ENCODE data around the gene FSHR. TPM values are rescaled to one million over a fixed set of nuclear protein-coding genes. Genes with fewer than 3 reads are reported as not detected.

Gene FSHR
- total and polyA plus RNA-seq, 7 experiments from 2014 or later: not detected

DNA sequence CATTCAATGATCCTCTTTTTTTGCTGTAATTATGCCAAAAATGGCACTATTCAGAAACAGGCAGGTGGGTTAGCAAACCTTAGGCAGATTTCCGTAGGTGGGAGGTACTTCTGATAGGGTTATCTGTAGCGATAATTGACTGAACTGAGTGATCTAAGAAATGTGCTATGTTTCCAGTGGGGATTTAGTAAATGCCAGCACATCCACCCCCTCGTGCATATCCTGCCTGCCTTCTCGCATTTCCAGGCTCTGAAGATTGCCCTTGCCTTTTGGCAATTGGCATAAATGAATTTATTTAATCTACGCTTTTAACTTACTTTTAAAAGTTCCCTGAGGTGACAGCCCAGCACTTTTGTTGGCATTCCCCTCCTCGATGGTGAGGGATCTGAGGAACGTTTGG is 576 bp upstream of the FSHR start:
- peaks cover 0 to 15% (median 2%) of the 10 kb centered on the region in 11 donors for H3K9me3 Mint-ChIP-seq
- no peaks in the 10 kb centered on the region for H3K36me3 Mint-ChIP-seq
- CTCF ChIA-PET: no interaction called here
- POLR2A ChIA-PET: no interaction called here
- H3K27ac ChIP-seq (ENCODE audit: low read depth, low read length): no peak overlapping the region
- H3K4me3 Mint-ChIP-seq: no peak overlapping the region
- H3K27me3 ChIP-seq (ENCODE audit: control insufficient read depth in 2 of 2, insufficient read depth in 2 of 2, low read length in 2 of 2): no peaks in the 10 kb centered on the region
- H3K4me1 ChIP-seq (ENCODE audit: control insufficient read depth in 2 of 2, insufficient read depth in 2 of 2, low read length in 2 of 2): no peaks in the 10 kb centered on the region
- no peak for ATAC-seq
- H3K9me3 ChIP-seq (ENCODE audit: control insufficient read depth in 2 of 3, low read length in 3 of 3): no peaks in the 10 kb centered on the region
- H3K27me3 Mint-ChIP-seq: peaks cover 0 to 4% (median 0%) of the 10 kb centered on the region in 5 donors
- no peak overlapping the region for H3K27ac Mint-ChIP-seq
- no peaks in the 10 kb centered on the region for H3K4me1 Mint-ChIP-seq
- no peaks in the 10 kb centered on the region for H3K36me3 ChIP-seq (ENCODE audit: control insufficient read depth in 2 of 3, insufficient read depth in 3 of 3, low read length in 3 of 3)
- intact Hi-C loops (cut with micrococcal nuclease): no loop called here
- DNase-seq: no peak
- H3K4me3 ChIP-seq (ENCODE audit: low read length): no peak overlapping the region

DNA sequence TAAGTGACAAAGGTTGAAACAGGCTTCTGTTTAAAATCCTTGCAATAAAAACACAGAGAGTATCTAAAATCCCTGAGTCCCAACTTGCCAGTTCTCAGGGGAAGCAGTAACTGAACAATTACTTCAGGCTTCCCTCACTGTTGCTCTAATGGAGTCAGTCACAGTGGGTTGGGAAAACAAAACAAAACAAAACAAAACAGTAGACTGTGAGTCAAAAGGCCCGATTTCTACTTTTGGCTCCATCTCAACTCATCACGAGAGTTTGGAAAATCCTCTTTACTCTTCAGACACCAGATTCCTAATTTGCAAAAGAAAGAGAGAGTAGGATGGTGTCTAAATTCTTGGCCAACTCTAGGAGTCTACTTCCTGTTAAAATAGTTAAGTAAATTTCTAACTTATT is 1.1 kb downstream of the FSHR start:
- H3K9me3 Mint-ChIP-seq: peaks cover 0 to 20% (median 4%) of the 10 kb centered on the region in 11 donors
- no peaks in the 10 kb centered on the region for H3K9me3 ChIP-seq (ENCODE audit: control insufficient read depth in 2 of 3, low read length in 3 of 3)
- ChIA-PET POLR2A (no interaction called here), CTCF (no interaction called here)
- no peaks in the 10 kb centered on the region for H3K36me3 Mint-ChIP-seq
- no peak for ATAC-seq
- H3K4me3 Mint-ChIP-seq: no peak overlapping the region
- no peaks in the 10 kb centered on the region for H3K4me1 Mint-ChIP-seq
- H3K36me3 ChIP-seq (ENCODE audit: control insufficient read depth in 2 of 3, insufficient read depth in 3 of 3, low read length in 3 of 3): no peaks in the 10 kb centered on the region
- H3K27ac Mint-ChIP-seq: no peak overlapping the region
- H3K4me3 ChIP-seq (ENCODE audit: low read length): no peak overlapping the region
- intact Hi-C loops (cut with micrococcal nuclease): no loop called here
- no peak overlapping the region for H3K27ac ChIP-seq (ENCODE audit: low read depth, low read length)
- DNase-seq: no peak
- H3K27me3 Mint-ChIP-seq: no peaks in the 10 kb centered on the region
- H3K4me1 ChIP-seq (ENCODE audit: control insufficient read depth in 2 of 2, insufficient read depth in 2 of 2, low read length in 2 of 2): no peaks in the 10 kb centered on the region
- H3K27me3 ChIP-seq (ENCODE audit: control insufficient read depth in 2 of 2, insufficient read depth in 2 of 2, low read length in 2 of 2): no peaks in the 10 kb centered on the region

DNA sequence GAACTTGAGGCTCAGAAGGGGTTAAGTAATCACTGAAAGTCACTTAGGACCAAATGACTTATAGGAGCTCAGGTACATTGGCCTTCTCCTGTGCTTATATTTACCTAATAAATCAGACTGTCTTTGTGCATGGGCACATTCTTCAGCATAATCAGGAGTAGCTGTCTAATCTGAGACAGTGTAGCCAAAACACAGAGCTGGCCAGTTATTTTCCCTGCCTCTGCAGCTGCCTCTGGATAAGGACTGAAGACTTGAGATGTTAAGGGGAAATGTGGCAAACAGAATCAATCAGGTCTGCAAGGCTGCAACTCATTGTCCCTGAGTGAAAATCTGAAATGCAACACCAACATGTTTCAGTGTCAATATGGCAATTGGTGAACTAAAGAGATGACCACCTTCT is 1.5 kb downstream of the FSHR start:
- intact Hi-C loops (cut with micrococcal nuclease): no loop called here
- POLR2A ChIA-PET: no interaction called here
- H3K4me3 Mint-ChIP-seq: no peak overlapping the region
- ATAC-seq (no peak), DNase-seq (no peak)
- Histone ChIP-seq H3K4me1 (ENCODE audit: control insufficient read depth in 2 of 2, insufficient read depth in 2 of 2, low read length in 2 of 2) (no peaks in the 10 kb centered on the region), H3K4me3 (ENCODE audit: low read length) (no peak overlapping the region), H3K9me3 (ENCODE audit: control insufficient read depth in 2 of 3, low read length in 3 of 3) (no peaks in the 10 kb centered on the region), H3K36me3 (ENCODE audit: control insufficient read depth in 2 of 3, insufficient read depth in 3 of 3, low read length in 3 of 3) (no peaks in the 10 kb centered on the region), H3K27me3 (ENCODE audit: control insufficient read depth in 2 of 2, insufficient read depth in 2 of 2, low read length in 2 of 2) (no peaks in the 10 kb centered on the region), H3K27ac (ENCODE audit: low read depth, low read length) (no peak overlapping the region)
- CTCF ChIA-PET: no interaction called here
- peaks cover 0 to 22% (median 5%) of the 10 kb centered on the region in 11 donors for H3K9me3 Mint-ChIP-seq
- H3K27ac Mint-ChIP-seq: no peak overlapping the region
- no peaks in the 10 kb centered on the region for H3K36me3 Mint-ChIP-seq
- H3K4me1 Mint-ChIP-seq: no peaks in the 10 kb centered on the region
- no peaks in the 10 kb centered on the region for H3K27me3 Mint-ChIP-seq

DNA sequence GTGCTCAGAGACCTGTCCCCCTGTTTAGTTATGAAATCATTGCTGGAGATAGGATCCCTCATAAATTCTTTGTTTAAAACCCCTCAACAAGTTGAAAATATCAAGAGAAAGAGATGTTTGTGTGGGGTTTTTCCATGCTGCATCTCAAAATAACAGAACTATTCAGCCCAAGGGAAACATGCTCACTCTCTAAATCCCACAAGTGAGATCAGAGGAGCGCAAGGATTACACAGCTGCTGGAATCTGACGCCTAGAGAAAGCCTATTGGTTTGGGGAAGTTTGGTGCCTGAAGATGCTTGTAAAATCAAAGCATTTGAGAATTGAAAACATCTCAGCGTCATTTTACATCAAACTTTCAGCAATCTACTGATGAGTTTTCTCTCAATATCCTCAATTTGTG is 7.9 kb downstream of the FSHR start:
- intact Hi-C loops (cut with micrococcal nuclease): no loop called here
- no peaks in the 10 kb centered on the region for H3K36me3 ChIP-seq (ENCODE audit: control insufficient read depth in 2 of 3, insufficient read depth in 3 of 3, low read length in 3 of 3)
- no peak overlapping the region for H3K27ac ChIP-seq (ENCODE audit: low read depth, low read length)
- no peaks in the 10 kb centered on the region for H3K27me3 ChIP-seq (ENCODE audit: control insufficient read depth in 2 of 2, insufficient read depth in 2 of 2, low read length in 2 of 2)
- H3K4me1 Mint-ChIP-seq: no peaks in the 10 kb centered on the region
- no peaks in the 10 kb centered on the region for H3K27me3 Mint-ChIP-seq
- CTCF ChIA-PET: no interaction called here
- no peak overlapping the region for H3K4me3 Mint-ChIP-seq
- POLR2A ChIA-PET: no interaction called here
- H3K9me3 ChIP-seq (ENCODE audit: control insufficient read depth in 2 of 3, low read length in 3 of 3): no peaks in the 10 kb centered on the region
- DNase-seq (no peak), ATAC-seq (no peak)
- no peak overlapping the region for H3K27ac Mint-ChIP-seq
- H3K4me1 ChIP-seq (ENCODE audit: control insufficient read depth in 2 of 2, insufficient read depth in 2 of 2, low read length in 2 of 2): no peaks in the 10 kb centered on the region
- no peak overlapping the region for H3K4me3 ChIP-seq (ENCODE audit: low read length)
- H3K9me3 Mint-ChIP-seq: peaks cover 0 to 12% (median 0%) of the 10 kb centered on the region in 11 donors
- no peaks in the 10 kb centered on the region for H3K36me3 Mint-ChIP-seq

DNA sequence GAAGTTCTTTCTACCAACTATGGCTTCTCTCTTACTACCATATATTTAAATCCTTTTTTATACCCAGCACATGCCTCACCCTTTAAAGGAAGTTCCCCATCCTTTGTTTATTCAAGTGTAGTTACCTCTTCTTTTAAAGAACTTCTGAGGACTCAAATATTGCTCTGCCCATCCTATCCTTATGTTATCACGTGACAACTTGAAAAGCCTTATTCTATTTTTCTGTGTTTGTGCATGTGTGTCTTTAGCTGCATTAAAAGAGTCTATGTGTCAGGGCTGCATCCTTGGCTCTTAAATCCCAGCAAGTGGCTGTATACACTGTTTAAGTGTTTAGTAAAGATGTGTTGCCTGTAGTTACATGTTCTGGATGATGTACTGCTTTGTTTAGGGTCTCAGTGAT is 22.5 kb downstream of the FSHR start:
- H3K4me3 Mint-ChIP-seq: no peak overlapping the region
- no peaks in the 10 kb centered on the region for H3K4me1 Mint-ChIP-seq
- ChIA-PET CTCF (no interaction called here), POLR2A (no interaction called here)
- intact Hi-C loops (cut with micrococcal nuclease): no loop called here
- ATAC-seq (no peak), DNase-seq (no peak)
- H3K27ac Mint-ChIP-seq: no peak overlapping the region
- Histone ChIP-seq H3K27me3 (ENCODE audit: control insufficient read depth in 2 of 2, insufficient read depth in 2 of 2, low read length in 2 of 2) (no peaks in the 10 kb centered on the region), H3K27ac (ENCODE audit: low read depth, low read length) (no peak overlapping the region), H3K9me3 (ENCODE audit: control insufficient read depth in 2 of 3, low read length in 3 of 3) (no peaks in the 10 kb centered on the region), H3K4me1 (ENCODE audit: control insufficient read depth in 2 of 2, insufficient read depth in 2 of 2, low read length in 2 of 2) (no peaks in the 10 kb centered on the region), H3K4me3 (ENCODE audit: low read length) (no peak overlapping the region), H3K36me3 (ENCODE audit: control insufficient read depth in 2 of 3, insufficient read depth in 3 of 3, low read length in 3 of 3) (no peaks in the 10 kb centered on the region)
- H3K9me3 Mint-ChIP-seq: peaks cover 3 to 27% (median 8%) of the 10 kb centered on the region in 11 donors
- no peaks in the 10 kb centered on the region for H3K27me3 Mint-ChIP-seq
- H3K36me3 Mint-ChIP-seq: peaks cover 0 to 5% (median 0%) of the 10 kb centered on the region in 5 donors

DNA sequence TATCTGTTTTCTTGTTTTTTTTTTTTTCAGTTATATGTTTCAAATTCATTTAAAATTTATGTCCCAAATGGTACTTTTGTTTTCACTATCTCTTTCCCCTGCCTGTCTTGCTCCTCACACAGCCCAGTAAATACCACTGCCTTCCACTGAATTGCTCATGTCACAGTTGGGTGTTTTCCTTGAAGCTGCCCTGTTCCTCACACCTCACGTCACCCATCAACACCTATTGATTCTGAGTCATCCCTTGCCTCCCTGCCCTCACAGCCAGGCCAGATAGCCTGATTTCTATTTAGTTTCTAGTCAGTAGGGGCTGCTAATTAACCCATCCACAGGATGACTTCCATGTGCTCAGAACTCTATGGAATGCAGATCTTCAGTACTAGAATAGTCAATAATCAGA is 25.3 kb downstream of the FSHR start:
- H3K4me3 ChIP-seq (ENCODE audit: low read length): no peak overlapping the region
- H3K4me1 Mint-ChIP-seq: no peaks in the 10 kb centered on the region
- CTCF ChIA-PET: no interaction called here
- no peaks in the 10 kb centered on the region for H3K4me1 ChIP-seq (ENCODE audit: control insufficient read depth in 2 of 2, insufficient read depth in 2 of 2, low read length in 2 of 2)
- no peaks in the 10 kb centered on the region for H3K27me3 ChIP-seq (ENCODE audit: control insufficient read depth in 2 of 2, insufficient read depth in 2 of 2, low read length in 2 of 2)
- POLR2A ChIA-PET: no interaction called here
- DNase-seq: no peak
- ATAC-seq: no peak
- no peak overlapping the region for H3K4me3 Mint-ChIP-seq
- peaks cover 0 to 10% (median 0%) of the 10 kb centered on the region in 5 donors for H3K36me3 Mint-ChIP-seq
- no peaks in the 10 kb centered on the region for H3K27me3 Mint-ChIP-seq
- no peak overlapping the region for H3K27ac ChIP-seq (ENCODE audit: low read depth, low read length)
- H3K27ac Mint-ChIP-seq: no peak overlapping the region
- H3K9me3 ChIP-seq (ENCODE audit: control insufficient read depth in 2 of 3, low read length in 3 of 3): peaks cover 0 to 3% (median 0%) of the 10 kb centered on the region in 3 experiments
- H3K9me3 Mint-ChIP-seq: peaks cover 3 to 27% (median 11%) of the 10 kb centered on the region in 11 donors
- intact Hi-C loops (cut with micrococcal nuclease): no loop called here
- no peaks in the 10 kb centered on the region for H3K36me3 ChIP-seq (ENCODE audit: control insufficient read depth in 2 of 3, insufficient read depth in 3 of 3, low read length in 3 of 3)

DNA sequence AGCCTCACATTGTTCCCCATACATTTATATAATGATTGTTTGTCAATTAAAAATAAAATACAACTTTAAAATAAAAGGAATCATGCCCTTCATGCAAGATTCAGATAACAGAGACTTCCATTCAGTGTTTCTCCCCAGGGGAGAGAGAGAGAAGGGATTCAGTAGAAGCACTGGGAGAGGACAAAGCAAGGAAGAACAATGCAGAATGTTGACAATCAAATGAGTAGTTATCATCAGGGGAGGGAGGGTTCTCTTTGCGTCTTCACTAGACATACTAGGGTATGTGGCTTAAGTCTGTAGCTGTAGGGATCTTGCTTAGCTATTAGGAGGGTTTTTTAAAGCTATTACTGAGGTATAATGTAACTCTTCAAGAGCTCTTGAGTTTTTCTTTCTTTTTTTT is 30.7 kb downstream of the FSHR start:
- Mint-ChIP-seq H3K27me3 (no peaks in the 10 kb centered on the region), H3K36me3 (peaks cover 0 to 5% (median 0%) of the 10 kb centered on the region in 5 donors), H3K4me1 (no peaks in the 10 kb centered on the region), H3K9me3 (peaks cover 0 to 13% (median 2%) of the 10 kb centered on the region in 11 donors), H3K27ac (no peak overlapping the region), H3K4me3 (no peak overlapping the region)
- Histone ChIP-seq H3K27me3 (ENCODE audit: control insufficient read depth in 2 of 2, insufficient read depth in 2 of 2, low read length in 2 of 2) (no peaks in the 10 kb centered on the region), H3K4me1 (ENCODE audit: control insufficient read depth in 2 of 2, insufficient read depth in 2 of 2, low read length in 2 of 2) (no peaks in the 10 kb centered on the region), H3K36me3 (ENCODE audit: control insufficient read depth in 2 of 3, insufficient read depth in 3 of 3, low read length in 3 of 3) (no peaks in the 10 kb centered on the region), H3K9me3 (ENCODE audit: control insufficient read depth in 2 of 3, low read length in 3 of 3) (peaks cover 0 to 3% (median 0%) of the 10 kb centered on the region in 3 experiments), H3K4me3 (ENCODE audit: low read length) (no peak overlapping the region), H3K27ac (ENCODE audit: low read depth, low read length) (no peak overlapping the region)
- DNase-seq (no peak), ATAC-seq (no peak)
- ChIA-PET CTCF (no interaction called here), POLR2A (no interaction called here)
- intact Hi-C loops (cut with micrococcal nuclease): no loop called here
